Activated CD8-positive, alpha-beta memory T cell treated with anti-CD3 and anti-CD28 coated beads, Interleukin-2, amount 50 U/mL, for 1 hour (primary cell): ENCODE results near the gene STAC.

Experiments
- DNase-seq: peaks from one replicate; pipeline ENCODE4 v3.0.0-alpha.2; 2020; ENCODE audit errors: extremely low read depth

Gene STAC

GRCh38 chr3:36380221-36381031 is at the start of gene STAC:
STAC (plus strand) TSS chr3:36380504; CDS start chr3:36380644, 140 bp downstream.
- DNase-seq = no peak

GRCh38 chr3:36332139-36332538 is 48.2 kb upstream of the STAC start:
- DNase-seq = no peak

- no peak for DNase-seq
Observed at GRCh38 chr3:36362216-36362615, 18.1 kb upstream of the STAC start.

GRCh38 chr3:36362973-36363372 is 17.3 kb upstream of the STAC start:
- no peak for DNase-seq

- no peak for DNase-seq
Observed at GRCh38 chr3:36364260-36364659, 16.0 kb upstream of the STAC start.

GRCh38 chr3:36365829-36366228 is 14.5 kb upstream of the STAC start:
- no peak for DNase-seq

- DNase-seq = no peak
Observed at GRCh38 chr3:36366308-36366707, 14.0 kb upstream of the STAC start.

GRCh38 chr3:36367912-36368573 is 12.3 kb upstream of the STAC start:
- no peak for DNase-seq

GRCh38 chr3:36372534-36372935 is 7.8 kb upstream of the STAC start:
- DNase-seq = no peak

GRCh38 chr3:36373084-36373483 is 7.2 kb upstream of the STAC start:
- no peak for DNase-seq

GRCh38 chr3:36373666-36374065 is 6.6 kb upstream of the STAC start:
- DNase-seq = no peak

GRCh38 chr3:36379872-36380220 is 458 bp upstream of the STAC start:
- no peak for DNase-seq

- DNase-seq = no peak
Observed at GRCh38 chr3:36381311-36381956, 1.1 kb downstream of the STAC start.

- DNase-seq = no peak
Observed at GRCh38 chr3:36393563-36393962, 13.3 kb downstream of the STAC start.

GRCh38 chr3:36394176-36394575 is 13.9 kb downstream of the STAC start:
- no peak for DNase-seq

- no peak for DNase-seq
Observed at GRCh38 chr3:36397841-36398240, 17.5 kb downstream of the STAC start.

- no peak for DNase-seq
Observed at GRCh38 chr3:36399933-36400332, 19.6 kb downstream of the STAC start.

GRCh38 chr3:36401056-36401455 is 20.8 kb downstream of the STAC start:
- no peak for DNase-seq

GRCh38 chr3:36403661-36404060 is 23.4 kb downstream of the STAC start:
- DNase-seq = no peak

GRCh38 chr3:36405190-36405589 is 24.9 kb downstream of the STAC start:
- DNase-seq = no peak

- DNase-seq = no peak
Observed at GRCh38 chr3:36408146-36408545, 27.8 kb downstream of the STAC start.

- no peak for DNase-seq
Observed at GRCh38 chr3:36409862-36410261, 29.6 kb downstream of the STAC start.

GRCh38 chr3:36411587-36411986 is 31.3 kb downstream of the STAC start:
- no peak for DNase-seq
